ENCODE measurements around the gene KLHL15.

Gene KLHL15

DNA sequence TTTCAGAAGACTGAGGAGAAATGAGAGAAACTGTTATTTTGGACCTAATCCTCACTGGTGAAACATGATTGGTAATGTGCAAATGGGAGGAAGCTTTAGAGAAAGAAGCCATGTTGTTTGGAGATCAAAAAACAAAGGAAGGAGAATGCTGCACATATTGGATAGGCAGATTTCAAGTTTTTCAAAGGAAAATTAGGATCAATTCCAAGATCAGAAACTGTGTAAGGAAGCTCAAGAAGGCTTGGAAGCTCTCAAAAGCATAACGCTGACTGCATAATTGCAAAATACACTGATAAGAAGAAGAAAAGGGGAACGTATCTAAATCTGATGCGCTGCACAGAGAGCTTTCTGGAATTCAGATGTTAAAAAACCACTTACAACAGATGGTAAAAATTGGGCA is 34.6 kb downstream of the KLHL15 start:
- H2AFZ ChIP-seq (ENCODE audit: low read depth) = no peak overlapping the region
- H3K36me3 ChIP-seq (ENCODE audit: insufficient read depth) = 0 out of 2 replicates have a peak, but pooled peaks cover 3% of the 10 kb centered on the region
- no peak overlapping the region for H3K9ac ChIP-seq
- H3K4me2 ChIP-seq = no peak overlapping the region
- H3K4me1 ChIP-seq (ENCODE audit: low read depth, poor library complexity, severe bottlenecking) = no peaks in the 10 kb centered on the region
- H3K27me3 ChIP-seq (ENCODE audit: insufficient read depth, low read depth) = no peaks in the 10 kb centered on the region
- H3K27ac ChIP-seq = no peak overlapping the region
- no peaks in the 10 kb centered on the region for H4K20me1 ChIP-seq (ENCODE audit: insufficient read depth)
- no peak overlapping the region for H3K4me3 ChIP-seq (IDR thresholded peaks at IDR 0.05; ENCODE audit: insufficient read depth, low read depth, low read length)
- no peaks in the 10 kb centered on the region for H3K79me2 ChIP-seq (ENCODE audit: insufficient read depth, low read depth)
- TF ChIP-seq, protein P1, sequence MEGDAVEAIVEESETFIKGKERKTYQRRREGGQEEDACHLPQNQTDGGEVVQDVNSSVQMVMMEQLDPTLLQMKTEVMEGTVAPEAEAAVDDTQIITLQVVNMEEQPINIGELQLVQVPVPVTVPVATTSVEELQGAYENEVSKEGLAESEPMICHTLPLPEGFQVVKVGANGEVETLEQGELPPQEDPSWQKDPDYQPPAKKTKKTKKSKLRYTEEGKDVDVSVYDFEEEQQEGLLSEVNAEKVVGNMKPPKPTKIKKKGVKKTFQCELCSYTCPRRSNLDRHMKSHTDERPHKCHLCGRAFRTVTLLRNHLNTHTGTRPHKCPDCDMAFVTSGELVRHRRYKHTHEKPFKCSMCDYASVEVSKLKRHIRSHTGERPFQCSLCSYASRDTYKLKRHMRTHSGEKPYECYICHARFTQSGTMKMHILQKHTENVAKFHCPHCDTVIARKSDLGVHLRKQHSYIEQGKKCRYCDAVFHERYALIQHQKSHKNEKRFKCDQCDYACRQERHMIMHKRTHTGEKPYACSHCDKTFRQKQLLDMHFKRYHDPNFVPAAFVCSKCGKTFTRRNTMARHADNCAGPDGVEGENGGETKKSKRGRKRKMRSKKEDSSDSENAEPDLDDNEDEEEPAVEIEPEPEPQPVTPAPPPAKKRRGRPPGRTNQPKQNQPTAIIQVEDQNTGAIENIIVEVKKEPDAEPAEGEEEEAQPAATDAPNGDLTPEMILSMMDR (conservative IDR thresholded peaks at IDR 0.05; ENCODE audit: low read depth, low read length) = no peak

DNA sequence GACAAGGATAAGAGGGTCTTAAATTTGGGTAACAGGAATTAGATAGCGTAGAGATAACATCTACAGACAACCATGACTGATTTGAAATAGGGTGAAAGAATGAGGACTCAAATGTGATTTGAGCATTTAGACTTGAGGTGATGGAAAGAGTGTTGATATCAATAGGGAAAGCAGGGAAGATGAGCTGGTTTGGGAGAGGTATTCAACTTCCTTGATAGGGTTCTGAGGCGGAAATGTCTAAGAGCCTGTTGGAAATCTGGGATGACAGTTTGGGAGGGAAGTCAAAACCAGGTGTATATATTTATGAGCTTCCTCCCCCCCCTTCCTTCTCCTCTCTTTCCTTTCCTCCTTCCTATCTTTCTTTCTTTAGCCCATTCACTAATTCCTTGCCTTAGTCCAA is 36.5 kb downstream of the KLHL15 start:
- TF ChIP-seq, protein P1 (conservative IDR thresholded peaks at IDR 0.05; ENCODE audit: low read depth, low read length) = no peak
- Histone ChIP-seq H4K20me1 (ENCODE audit: insufficient read depth) (no peaks in the 10 kb centered on the region), H3K79me2 (ENCODE audit: insufficient read depth, low read depth) (no peaks in the 10 kb centered on the region), H3K27ac (no peak overlapping the region), H3K4me1 (ENCODE audit: low read depth, poor library complexity, severe bottlenecking) (no peaks in the 10 kb centered on the region), H3K27me3 (ENCODE audit: insufficient read depth, low read depth) (no peaks in the 10 kb centered on the region), H3K9ac (no peak overlapping the region), H3K4me3 (IDR thresholded peaks at IDR 0.05; ENCODE audit: insufficient read depth, low read depth, low read length) (no peak overlapping the region), H3K4me2 (no peak overlapping the region), H2AFZ (ENCODE audit: low read depth) (no peak overlapping the region), H3K36me3 (ENCODE audit: insufficient read depth) (0 out of 2 replicates have a peak, but pooled peaks cover 3% of the 10 kb centered on the region)

DNA sequence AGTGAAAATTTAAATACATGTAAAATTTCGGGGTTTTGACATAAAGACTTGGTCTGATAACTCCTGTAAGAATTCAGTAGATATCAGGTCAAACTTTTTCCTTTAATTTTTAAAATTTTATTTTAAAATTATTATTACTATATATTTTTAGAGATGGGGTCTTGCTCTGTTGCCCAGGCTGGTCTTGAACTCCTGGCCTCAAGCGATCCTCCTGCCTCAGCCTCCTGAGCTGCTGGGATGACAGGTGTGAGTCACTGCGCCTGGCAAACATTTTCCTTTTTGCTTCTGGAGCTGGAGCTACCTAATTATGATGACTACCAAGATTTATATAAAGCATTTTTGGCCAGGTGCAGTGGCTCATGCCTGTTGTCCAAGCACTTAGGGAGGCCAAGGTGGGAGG is 37.3 kb downstream of the KLHL15 start:
- Histone ChIP-seq H3K9ac (no peak overlapping the region), H3K4me1 (ENCODE audit: low read depth, poor library complexity, severe bottlenecking) (no peaks in the 10 kb centered on the region), H3K79me2 (ENCODE audit: insufficient read depth, low read depth) (no peaks in the 10 kb centered on the region), H3K4me3 (IDR thresholded peaks at IDR 0.05; ENCODE audit: insufficient read depth, low read depth, low read length) (no peak overlapping the region), H2AFZ (ENCODE audit: low read depth) (no peak overlapping the region), H3K4me2 (no peak overlapping the region), H4K20me1 (ENCODE audit: insufficient read depth) (no peaks in the 10 kb centered on the region), H3K36me3 (ENCODE audit: insufficient read depth) (0 out of 2 replicates have a peak, but pooled peaks cover 3% of the 10 kb centered on the region), H3K27me3 (ENCODE audit: insufficient read depth, low read depth) (no peaks in the 10 kb centered on the region), H3K27ac (no peak overlapping the region)
- TF ChIP-seq, protein P1 (conservative IDR thresholded peaks at IDR 0.05; ENCODE audit: low read depth, low read length) = no peak

DNA sequence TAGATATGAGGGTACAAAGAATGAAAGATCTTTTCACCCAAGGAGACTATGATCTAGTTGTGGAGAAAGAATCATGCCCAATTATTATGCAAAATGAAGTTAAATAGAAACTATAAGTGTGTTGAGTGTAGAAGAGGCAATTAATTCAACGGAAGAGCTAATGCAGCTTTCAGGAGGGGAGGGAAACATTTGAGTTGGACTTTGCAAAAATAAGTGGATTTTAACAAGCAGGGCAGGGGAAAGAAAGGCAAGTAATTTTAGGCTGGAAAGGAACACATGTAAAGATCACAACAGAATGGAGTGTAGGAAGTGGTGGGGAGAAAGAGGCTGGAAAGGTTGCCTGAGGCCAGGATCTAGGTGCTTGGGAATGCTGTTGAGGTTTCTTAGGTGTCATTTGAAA is 44.1 kb downstream of the KLHL15 start:
- H4K20me1 ChIP-seq (ENCODE audit: insufficient read depth) = no peaks in the 10 kb centered on the region
- H3K9ac ChIP-seq = no peak overlapping the region
- H2AFZ ChIP-seq (ENCODE audit: low read depth) = no peak overlapping the region
- no peak overlapping the region for H3K4me2 ChIP-seq
- H3K27ac ChIP-seq = no peak overlapping the region
- H3K36me3 ChIP-seq (ENCODE audit: insufficient read depth) = 0 out of 2 replicates have a peak, but pooled peaks cover 3% of the 10 kb centered on the region
- no peaks in the 10 kb centered on the region for H3K4me1 ChIP-seq (ENCODE audit: low read depth, poor library complexity, severe bottlenecking)
- H3K4me3 ChIP-seq (IDR thresholded peaks at IDR 0.05; ENCODE audit: insufficient read depth, low read depth, low read length) = no peak overlapping the region
- TF ChIP-seq, protein P1 (conservative IDR thresholded peaks at IDR 0.05; ENCODE audit: low read depth, low read length) = no peak
- H3K27me3 ChIP-seq (ENCODE audit: insufficient read depth, low read depth) = no peaks in the 10 kb centered on the region
- H3K79me2 ChIP-seq (ENCODE audit: insufficient read depth, low read depth) = no peaks in the 10 kb centered on the region
